WTC11 (cell line): ENCODE measurements around the gene PDRG1. TPM values are rescaled to one million over a fixed set of nuclear protein-coding genes. Genes with fewer than 3 reads are reported as not detected.

Source experiments
- ATAC-seq: fragments of 200-7000 bp; cut with Tn5 transposase; 2 replicates; pipeline ENCODE4 v1.10.0; 2021; ENCODE audit warnings: mild to moderate bottlenecking, moderate library complexity
- CTCF ChIA-PET: fragments of 300-600 bp; sonication (Branson Sonifier 250); formaldehyde crosslinking; loops from one replicate; lab custom pipeline; 2021; ENCODE audit warnings: antibody characterized with exemption; lab: Charles Lee
- POLR2A ChIA-PET: fragments of 350-600 bp; sonication (Branson Sonifier 250); formaldehyde crosslinking; loops from one replicate; lab custom pipeline; 2021; ENCODE audit warnings: antibody characterized with exemption; lab: Charles Lee
- DNase-seq: peaks from one replicate; pipeline ENCODE4 v3.0.0; 2021; ENCODE audit warnings: low spot score
- H3K27ac Mint-ChIP-seq: 2 replicates; pipeline ENCODE4 v1.8.0; 2021; ENCODE audit warnings: mixed read lengths
- H3K27me3 Mint-ChIP-seq: 2 replicates; pipeline ENCODE4 v1.8.0; 2021; ENCODE audit warnings: low read depth, mild to moderate bottlenecking, moderate library complexity, mixed read lengths
- H3K36me3 Mint-ChIP-seq: 2 replicates; pipeline ENCODE4 v1.8.0; 2021; ENCODE audit warnings: mixed read lengths
- H3K4me1 Mint-ChIP-seq: 2 replicates; pipeline ENCODE4 v1.8.0; 2022; ENCODE audit warnings: mixed read lengths
- H3K4me3 Mint-ChIP-seq: 2 replicates; pipeline ENCODE4 v1.8.0; 2021; ENCODE audit warnings: mild to moderate bottlenecking, moderate library complexity, mixed read lengths
- H3K9me3 Mint-ChIP-seq: 2 replicates; pipeline ENCODE4 v1.8.0; 2021; ENCODE audit warnings: mixed read lengths
- ATF1 ChIP-seq: sonication (generic); formaldehyde crosslinking; IDR thresholded peaks from 2 replicates; pipeline ENCODE4 v1.8.1; 2023; ENCODE audit warnings: mild to moderate bottlenecking, moderate library complexity, missing genetic modification reagents
- CBFB ChIP-seq: sonication (generic); formaldehyde crosslinking; IDR thresholded peaks from 2 replicates; pipeline ENCODE4 v1.8.1; 2022; ENCODE audit warnings: mild to moderate bottlenecking, low read depth, missing genetic modification reagents
- CREM ChIP-seq: sonication (generic); formaldehyde crosslinking; IDR thresholded peaks from 2 replicates; pipeline ENCODE4 v1.8.1; 2022; ENCODE audit warnings: mild to moderate bottlenecking, missing genetic modification reagents, moderate library complexity
- EMX1 ChIP-seq: fragments of 250-450 bp; sonication (Bioruptor Pico); IDR thresholded peaks from 2 replicates; pipeline ENCODE4 v1.8.0; 2021; ENCODE audit warnings: mild to moderate bottlenecking
- FOXJ3 ChIP-seq: sonication (generic); formaldehyde crosslinking; IDR thresholded peaks from 2 replicates; pipeline ENCODE4 v1.9.0; 2021; ENCODE audit warnings: missing genetic modification reagents, mild to moderate bottlenecking, borderline replicate concordance
- FOXP1 ChIP-seq: sonication (generic); formaldehyde crosslinking; IDR thresholded peaks from 2 replicates; pipeline ENCODE4 v1.8.0; 2022; ENCODE audit warnings: missing genetic modification reagents, mild to moderate bottlenecking, moderate library complexity, borderline replicate concordance
- GABPB1 ChIP-seq: sonication (generic); formaldehyde crosslinking; IDR thresholded peaks from 2 replicates; pipeline ENCODE4 v1.8.1; 2023; ENCODE audit warnings: mild to moderate bottlenecking, missing genetic modification reagents
- GTF2I ChIP-seq: fragments of 250-450 bp; sonication (Bioruptor Pico); conservative IDR thresholded peaks from 2 replicates; pipeline ENCODE4 v1.4.0; 2021; ENCODE audit warnings: mild to moderate bottlenecking
- HMGA2 ChIP-seq: fragments of 250-450 bp; sonication (Bioruptor Pico); IDR thresholded peaks from 2 replicates; pipeline ENCODE4 v1.4.0; 2021; ENCODE audit warnings: mild to moderate bottlenecking, moderate library complexity
- TEAD4 ChIP-seq: sonication (generic); formaldehyde crosslinking; IDR thresholded peaks from 2 replicates; pipeline ENCODE4 v1.8.0; 2022; ENCODE audit warnings: mild to moderate bottlenecking, missing genetic modification reagents
- ZNF232 ChIP-seq: sonication (generic); formaldehyde crosslinking; IDR thresholded peaks from 2 replicates; pipeline ENCODE4 v1.8.0; 2022; ENCODE audit warnings: mild to moderate bottlenecking, missing genetic modification reagents
- total RNA-seq: library from RNA; stranded (reverse); gene quantifications from 3 replicates; pipeline ENCODE4 v1.2.3, GENCODE V29; 2021
- TF ChIP-seq, protein P1 (sequence below): sonication (generic); formaldehyde crosslinking; IDR thresholded peaks from 2 replicates; pipeline ENCODE4 v1.8.0; 2022; ENCODE audit warnings: mild to moderate bottlenecking, missing genetic modification reagents
- TF ChIP-seq, protein P2 (sequence below): sonication (generic); formaldehyde crosslinking; IDR thresholded peaks from 2 replicates; pipeline ENCODE4 v1.8.0; 2022; ENCODE audit warnings: mild to moderate bottlenecking, missing genetic modification reagents
- TF ChIP-seq, protein P3 (sequence below): fragments of 250-450 bp; sonication (Bioruptor Pico); IDR thresholded peaks from 2 replicates; pipeline ENCODE4 v1.9.0; 2021; ENCODE audit warnings: mild to moderate bottlenecking, borderline replicate concordance
- TF ChIP-seq, protein P4 (sequence below): fragments of 250-450 bp; sonication (Bioruptor Pico); IDR thresholded peaks from 2 replicates; pipeline ENCODE4 v1.9.0; 2021; ENCODE audit warnings: mild to moderate bottlenecking
- TF ChIP-seq, protein P5 (sequence below): sonication (generic); formaldehyde crosslinking; IDR thresholded peaks from 2 replicates; pipeline ENCODE4 v1.8.1; 2023; ENCODE audit warnings: mild to moderate bottlenecking, missing genetic modification reagents
- TF ChIP-seq, protein P6 (sequence below): sonication (generic); formaldehyde crosslinking; IDR thresholded peaks from 2 replicates; pipeline ENCODE4 v1.8.1; 2022; ENCODE audit warnings: low read depth, missing genetic modification reagents, borderline replicate concordance
- TF ChIP-seq, protein P7 (sequence below): fragments of 250-450 bp; sonication (Bioruptor Pico); conservative IDR thresholded peaks from 2 replicates; pipeline ENCODE4 v1.9.0; 2021; ENCODE audit warnings: mild to moderate bottlenecking

PDRG1 gene
- total RNA-seq, 1 experiment from 2014 or later: 16.0 TPM

DNA sequence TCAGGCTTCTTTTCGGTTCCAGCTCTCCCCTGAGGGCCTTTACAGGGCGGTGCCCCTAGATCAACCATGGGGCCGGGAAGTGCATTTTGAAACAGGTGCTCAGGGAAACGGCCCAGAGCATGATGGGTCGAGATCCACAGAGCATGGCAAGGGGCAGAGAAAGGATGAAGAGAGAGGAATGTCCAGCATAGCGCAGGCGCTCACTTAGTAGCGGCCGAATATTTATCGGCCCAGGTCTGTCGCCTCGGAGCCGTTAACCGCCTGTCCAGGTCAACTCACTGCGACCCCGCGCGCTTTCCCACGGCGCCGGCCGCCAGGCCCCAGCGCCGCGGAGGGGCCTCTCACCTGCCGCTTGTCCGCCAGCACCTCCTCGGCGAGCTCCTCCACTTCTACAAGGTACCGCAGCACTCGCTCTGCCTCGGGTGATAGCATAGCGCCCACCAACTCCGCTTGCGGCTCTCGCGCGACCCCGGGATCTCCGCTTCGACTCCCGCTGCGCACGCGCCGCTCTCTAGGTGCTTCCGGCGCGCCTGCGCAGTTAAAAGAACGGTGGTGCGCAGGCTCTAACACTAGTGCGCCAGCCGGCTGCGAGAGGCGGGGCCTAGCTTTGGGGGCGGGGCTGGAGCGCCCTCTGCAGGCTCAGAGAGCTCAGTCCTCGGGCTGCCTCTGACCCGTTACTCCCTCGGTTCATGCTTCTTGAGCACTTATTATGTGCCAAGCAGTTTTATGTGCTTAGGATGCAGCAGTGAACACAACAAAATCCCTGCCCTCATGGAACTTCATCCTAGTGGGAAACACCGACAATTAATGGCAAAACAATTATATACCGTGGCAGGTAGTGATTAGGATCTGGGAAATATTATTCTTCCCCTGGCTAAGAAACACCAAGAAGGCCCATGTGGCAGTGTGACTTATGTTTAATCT, at the start of gene PDRG1 (continued):
- TF ChIP-seq, protein P1, sequence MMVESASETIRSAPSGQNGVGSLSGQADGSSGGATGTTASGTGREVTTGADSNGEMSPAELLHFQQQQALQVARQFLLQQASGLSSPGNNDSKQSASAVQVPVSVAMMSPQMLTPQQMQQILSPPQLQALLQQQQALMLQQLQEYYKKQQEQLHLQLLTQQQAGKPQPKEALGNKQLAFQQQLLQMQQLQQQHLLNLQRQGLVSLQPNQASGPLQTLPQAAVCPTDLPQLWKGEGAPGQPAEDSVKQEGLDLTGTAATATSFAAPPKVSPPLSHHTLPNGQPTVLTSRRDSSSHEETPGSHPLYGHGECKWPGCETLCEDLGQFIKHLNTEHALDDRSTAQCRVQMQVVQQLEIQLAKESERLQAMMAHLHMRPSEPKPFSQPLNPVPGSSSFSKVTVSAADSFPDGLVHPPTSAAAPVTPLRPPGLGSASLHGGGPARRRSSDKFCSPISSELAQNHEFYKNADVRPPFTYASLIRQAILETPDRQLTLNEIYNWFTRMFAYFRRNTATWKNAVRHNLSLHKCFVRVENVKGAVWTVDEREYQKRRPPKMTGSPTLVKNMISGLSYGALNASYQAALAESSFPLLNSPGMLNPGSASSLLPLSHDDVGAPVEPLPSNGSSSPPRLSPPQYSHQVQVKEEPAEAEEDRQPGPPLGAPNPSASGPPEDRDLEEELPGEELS (CRISPR knock-in tag): peak; percentile 38; the same call in 1 of the 2 replicates
- TF ChIP-seq, protein P2, sequence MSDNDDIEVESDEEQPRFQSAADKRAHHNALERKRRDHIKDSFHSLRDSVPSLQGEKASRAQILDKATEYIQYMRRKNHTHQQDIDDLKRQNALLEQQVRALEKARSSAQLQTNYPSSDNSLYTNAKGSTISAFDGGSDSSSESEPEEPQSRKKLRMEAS (CRISPR knock-in tag): peak; percentile 81; the same call in 1 of the 2 replicates
- peak; percentile 68; the same call in 1 of the 2 replicates for TF ChIP-seq ZNF232 (CRISPR knock-in tag)
- TF ChIP-seq, protein P3, sequence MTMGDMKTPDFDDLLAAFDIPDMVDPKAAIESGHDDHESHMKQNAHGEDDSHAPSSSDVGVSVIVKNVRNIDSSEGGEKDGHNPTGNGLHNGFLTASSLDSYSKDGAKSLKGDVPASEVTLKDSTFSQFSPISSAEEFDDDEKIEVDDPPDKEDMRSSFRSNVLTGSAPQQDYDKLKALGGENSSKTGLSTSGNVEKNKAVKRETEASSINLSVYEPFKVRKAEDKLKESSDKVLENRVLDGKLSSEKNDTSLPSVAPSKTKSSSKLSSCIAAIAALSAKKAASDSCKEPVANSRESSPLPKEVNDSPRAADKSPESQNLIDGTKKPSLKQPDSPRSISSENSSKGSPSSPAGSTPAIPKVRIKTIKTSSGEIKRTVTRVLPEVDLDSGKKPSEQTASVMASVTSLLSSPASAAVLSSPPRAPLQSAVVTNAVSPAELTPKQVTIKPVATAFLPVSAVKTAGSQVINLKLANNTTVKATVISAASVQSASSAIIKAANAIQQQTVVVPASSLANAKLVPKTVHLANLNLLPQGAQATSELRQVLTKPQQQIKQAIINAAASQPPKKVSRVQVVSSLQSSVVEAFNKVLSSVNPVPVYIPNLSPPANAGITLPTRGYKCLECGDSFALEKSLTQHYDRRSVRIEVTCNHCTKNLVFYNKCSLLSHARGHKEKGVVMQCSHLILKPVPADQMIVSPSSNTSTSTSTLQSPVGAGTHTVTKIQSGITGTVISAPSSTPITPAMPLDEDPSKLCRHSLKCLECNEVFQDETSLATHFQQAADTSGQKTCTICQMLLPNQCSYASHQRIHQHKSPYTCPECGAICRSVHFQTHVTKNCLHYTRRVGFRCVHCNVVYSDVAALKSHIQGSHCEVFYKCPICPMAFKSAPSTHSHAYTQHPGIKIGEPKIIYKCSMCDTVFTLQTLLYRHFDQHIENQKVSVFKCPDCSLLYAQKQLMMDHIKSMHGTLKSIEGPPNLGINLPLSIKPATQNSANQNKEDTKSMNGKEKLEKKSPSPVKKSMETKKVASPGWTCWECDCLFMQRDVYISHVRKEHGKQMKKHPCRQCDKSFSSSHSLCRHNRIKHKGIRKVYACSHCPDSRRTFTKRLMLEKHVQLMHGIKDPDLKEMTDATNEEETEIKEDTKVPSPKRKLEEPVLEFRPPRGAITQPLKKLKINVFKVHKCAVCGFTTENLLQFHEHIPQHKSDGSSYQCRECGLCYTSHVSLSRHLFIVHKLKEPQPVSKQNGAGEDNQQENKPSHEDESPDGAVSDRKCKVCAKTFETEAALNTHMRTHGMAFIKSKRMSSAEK: no peak
- peak; percentile 83; the same call in 1 of the 2 replicates for TF ChIP-seq GTF2I
- TF ChIP-seq ATF1: no peak
- TF ChIP-seq, protein P4, sequence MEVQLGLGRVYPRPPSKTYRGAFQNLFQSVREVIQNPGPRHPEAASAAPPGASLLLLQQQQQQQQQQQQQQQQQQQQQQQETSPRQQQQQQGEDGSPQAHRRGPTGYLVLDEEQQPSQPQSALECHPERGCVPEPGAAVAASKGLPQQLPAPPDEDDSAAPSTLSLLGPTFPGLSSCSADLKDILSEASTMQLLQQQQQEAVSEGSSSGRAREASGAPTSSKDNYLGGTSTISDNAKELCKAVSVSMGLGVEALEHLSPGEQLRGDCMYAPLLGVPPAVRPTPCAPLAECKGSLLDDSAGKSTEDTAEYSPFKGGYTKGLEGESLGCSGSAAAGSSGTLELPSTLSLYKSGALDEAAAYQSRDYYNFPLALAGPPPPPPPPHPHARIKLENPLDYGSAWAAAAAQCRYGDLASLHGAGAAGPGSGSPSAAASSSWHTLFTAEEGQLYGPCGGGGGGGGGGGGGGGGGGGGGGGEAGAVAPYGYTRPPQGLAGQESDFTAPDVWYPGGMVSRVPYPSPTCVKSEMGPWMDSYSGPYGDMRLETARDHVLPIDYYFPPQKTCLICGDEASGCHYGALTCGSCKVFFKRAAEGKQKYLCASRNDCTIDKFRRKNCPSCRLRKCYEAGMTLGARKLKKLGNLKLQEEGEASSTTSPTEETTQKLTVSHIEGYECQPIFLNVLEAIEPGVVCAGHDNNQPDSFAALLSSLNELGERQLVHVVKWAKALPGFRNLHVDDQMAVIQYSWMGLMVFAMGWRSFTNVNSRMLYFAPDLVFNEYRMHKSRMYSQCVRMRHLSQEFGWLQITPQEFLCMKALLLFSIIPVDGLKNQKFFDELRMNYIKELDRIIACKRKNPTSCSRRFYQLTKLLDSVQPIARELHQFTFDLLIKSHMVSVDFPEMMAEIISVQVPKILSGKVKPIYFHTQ (CRISPR knock-in tag): no peak
- no peak for TF ChIP-seq CREM
- no peak for TF ChIP-seq FOXJ3 (CRISPR knock-in tag)
- peak; percentile 62; the same call in 1 of the 2 replicates for TF ChIP-seq GABPB1 (CRISPR knock-in tag)

DNA sequence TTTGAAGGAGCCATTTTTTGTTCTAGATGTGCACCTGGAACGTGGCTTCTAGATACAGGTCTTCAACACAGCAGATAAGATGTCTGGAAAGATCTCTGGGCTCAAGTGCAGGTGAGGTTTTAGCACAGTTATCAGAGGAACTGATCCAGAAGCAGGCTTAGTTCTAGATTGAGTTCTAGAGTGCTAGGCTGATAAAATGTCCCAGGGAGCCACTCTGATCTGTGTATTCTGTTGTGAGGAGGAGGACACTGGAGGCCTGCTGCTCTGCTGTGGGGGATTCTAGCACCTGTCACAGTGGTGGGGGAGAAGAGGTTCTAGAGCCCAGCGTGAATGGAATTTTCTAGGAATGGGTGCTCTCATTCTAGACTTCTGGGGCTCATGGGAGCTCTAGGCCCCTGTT, 46.4 kb upstream of the PDRG1 start:
- ChIA-PET CTCF (interaction anchor here (1.3 kb wide), 1 partner anchor 20 kb away, joined by 3 read pairs; no protein-coding TSS in a partner anchor), POLR2A (no interaction called here)
- no peak overlapping the region for H3K27ac Mint-ChIP-seq
- DNase-seq: no peak
- peaks cover 44% of the 10 kb centered on the region for H3K27me3 Mint-ChIP-seq
- peaks cover 7% of the 10 kb centered on the region for H3K4me1 Mint-ChIP-seq
- H3K36me3 Mint-ChIP-seq: no peaks in the 10 kb centered on the region
- no peaks in the 10 kb centered on the region for H3K9me3 Mint-ChIP-seq
- no peak for ATAC-seq
- no peak overlapping the region for H3K4me3 Mint-ChIP-seq
- TF ChIP-seq, protein P5, sequence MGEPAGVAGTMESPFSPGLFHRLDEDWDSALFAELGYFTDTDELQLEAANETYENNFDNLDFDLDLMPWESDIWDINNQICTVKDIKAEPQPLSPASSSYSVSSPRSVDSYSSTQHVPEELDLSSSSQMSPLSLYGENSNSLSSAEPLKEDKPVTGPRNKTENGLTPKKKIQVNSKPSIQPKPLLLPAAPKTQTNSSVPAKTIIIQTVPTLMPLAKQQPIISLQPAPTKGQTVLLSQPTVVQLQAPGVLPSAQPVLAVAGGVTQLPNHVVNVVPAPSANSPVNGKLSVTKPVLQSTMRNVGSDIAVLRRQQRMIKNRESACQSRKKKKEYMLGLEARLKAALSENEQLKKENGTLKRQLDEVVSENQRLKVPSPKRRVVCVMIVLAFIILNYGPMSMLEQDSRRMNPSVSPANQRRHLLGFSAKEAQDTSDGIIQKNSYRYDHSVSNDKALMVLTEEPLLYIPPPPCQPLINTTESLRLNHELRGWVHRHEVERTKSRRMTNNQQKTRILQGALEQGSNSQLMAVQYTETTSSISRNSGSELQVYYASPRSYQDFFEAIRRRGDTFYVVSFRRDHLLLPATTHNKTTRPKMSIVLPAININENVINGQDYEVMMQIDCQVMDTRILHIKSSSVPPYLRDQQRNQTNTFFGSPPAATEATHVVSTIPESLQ (CRISPR knock-in tag): no peak
- no peak for TF ChIP-seq EMX1 (CRISPR knock-in tag)
- TF ChIP-seq HMGA2 (CRISPR knock-in tag): no peak
- no peak for TF ChIP-seq FOXP1
- TF ChIP-seq, protein P6, sequence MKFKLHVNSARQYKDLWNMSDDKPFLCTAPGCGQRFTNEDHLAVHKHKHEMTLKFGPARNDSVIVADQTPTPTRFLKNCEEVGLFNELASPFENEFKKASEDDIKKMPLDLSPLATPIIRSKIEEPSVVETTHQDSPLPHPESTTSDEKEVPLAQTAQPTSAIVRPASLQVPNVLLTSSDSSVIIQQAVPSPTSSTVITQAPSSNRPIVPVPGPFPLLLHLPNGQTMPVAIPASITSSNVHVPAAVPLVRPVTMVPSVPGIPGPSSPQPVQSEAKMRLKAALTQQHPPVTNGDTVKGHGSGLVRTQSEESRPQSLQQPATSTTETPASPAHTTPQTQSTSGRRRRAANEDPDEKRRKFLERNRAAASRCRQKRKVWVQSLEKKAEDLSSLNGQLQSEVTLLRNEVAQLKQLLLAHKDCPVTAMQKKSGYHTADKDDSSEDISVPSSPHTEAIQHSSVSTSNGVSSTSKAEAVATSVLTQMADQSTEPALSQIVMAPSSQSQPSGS (CRISPR knock-in tag): no peak
- no peak for TF ChIP-seq TEAD4 (CRISPR knock-in tag)
- TF ChIP-seq, protein P7, sequence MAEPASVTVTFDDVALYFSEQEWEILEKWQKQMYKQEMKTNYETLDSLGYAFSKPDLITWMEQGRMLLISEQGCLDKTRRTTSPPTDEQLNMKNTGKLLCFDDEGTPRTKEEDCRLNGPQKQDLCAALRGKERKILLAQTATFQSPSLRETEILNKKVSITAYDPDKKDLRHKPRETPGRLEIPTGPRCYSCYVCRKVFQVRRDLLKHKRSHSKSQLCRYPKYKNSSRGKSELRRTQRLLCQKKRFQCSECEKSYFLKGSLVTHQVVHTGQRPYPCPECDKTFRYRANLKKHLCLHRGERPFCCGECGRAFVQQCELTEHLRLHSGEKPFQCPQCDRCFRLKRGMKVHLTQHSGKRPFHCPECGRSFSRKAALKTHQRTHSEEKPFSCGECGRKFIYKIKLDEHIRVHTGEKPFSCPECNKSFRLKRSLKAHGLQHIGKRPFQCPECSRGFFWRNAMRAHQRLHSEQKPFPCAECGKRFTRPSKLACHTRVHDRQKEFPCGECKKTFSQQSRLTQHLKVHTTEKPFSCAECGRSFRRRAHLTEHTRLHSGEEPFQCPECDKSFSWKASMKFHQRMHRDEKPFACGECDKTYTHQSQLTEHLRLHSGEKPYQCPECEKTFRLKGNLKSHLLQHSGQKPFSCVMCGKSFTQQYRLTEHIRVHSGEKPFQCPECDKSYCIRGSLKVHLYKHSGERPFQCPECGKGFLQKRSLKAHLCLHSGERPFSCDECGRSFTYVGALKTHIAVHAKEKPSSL (CRISPR knock-in tag): no peak
- no peak for TF ChIP-seq CBFB
